Measurements from ENCODE around the gene CLTCL1. TPM values are rescaled to one million over a fixed set of nuclear protein-coding genes. Genes with fewer than 3 reads are reported as not detected.

Gene CLTCL1
- total and polyA plus RNA-seq, 2 experiments from 2014 or later, result 6.6 to 15.1 TPM

DNA sequence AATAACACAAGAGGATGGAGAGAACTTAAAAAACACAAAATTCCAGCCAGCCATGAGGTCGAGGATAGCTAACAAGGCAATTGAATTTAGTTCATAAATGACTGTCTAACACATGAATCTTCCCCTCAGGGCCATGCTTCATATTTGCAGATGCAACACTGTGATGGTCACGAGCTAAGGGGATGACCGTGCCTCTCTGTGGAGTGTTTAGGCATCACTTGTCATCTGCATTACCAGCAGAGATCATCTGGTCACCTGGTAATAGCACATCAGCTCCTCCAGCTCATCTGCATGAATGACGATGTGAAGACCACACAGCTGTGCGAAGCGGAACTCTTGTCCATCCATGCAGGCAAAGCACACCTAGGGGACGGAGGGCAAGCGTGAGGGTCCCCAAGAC, 92.0 kb downstream of the CLTCL1 start (continued):
- TF ChIP-seq, protein P1, sequence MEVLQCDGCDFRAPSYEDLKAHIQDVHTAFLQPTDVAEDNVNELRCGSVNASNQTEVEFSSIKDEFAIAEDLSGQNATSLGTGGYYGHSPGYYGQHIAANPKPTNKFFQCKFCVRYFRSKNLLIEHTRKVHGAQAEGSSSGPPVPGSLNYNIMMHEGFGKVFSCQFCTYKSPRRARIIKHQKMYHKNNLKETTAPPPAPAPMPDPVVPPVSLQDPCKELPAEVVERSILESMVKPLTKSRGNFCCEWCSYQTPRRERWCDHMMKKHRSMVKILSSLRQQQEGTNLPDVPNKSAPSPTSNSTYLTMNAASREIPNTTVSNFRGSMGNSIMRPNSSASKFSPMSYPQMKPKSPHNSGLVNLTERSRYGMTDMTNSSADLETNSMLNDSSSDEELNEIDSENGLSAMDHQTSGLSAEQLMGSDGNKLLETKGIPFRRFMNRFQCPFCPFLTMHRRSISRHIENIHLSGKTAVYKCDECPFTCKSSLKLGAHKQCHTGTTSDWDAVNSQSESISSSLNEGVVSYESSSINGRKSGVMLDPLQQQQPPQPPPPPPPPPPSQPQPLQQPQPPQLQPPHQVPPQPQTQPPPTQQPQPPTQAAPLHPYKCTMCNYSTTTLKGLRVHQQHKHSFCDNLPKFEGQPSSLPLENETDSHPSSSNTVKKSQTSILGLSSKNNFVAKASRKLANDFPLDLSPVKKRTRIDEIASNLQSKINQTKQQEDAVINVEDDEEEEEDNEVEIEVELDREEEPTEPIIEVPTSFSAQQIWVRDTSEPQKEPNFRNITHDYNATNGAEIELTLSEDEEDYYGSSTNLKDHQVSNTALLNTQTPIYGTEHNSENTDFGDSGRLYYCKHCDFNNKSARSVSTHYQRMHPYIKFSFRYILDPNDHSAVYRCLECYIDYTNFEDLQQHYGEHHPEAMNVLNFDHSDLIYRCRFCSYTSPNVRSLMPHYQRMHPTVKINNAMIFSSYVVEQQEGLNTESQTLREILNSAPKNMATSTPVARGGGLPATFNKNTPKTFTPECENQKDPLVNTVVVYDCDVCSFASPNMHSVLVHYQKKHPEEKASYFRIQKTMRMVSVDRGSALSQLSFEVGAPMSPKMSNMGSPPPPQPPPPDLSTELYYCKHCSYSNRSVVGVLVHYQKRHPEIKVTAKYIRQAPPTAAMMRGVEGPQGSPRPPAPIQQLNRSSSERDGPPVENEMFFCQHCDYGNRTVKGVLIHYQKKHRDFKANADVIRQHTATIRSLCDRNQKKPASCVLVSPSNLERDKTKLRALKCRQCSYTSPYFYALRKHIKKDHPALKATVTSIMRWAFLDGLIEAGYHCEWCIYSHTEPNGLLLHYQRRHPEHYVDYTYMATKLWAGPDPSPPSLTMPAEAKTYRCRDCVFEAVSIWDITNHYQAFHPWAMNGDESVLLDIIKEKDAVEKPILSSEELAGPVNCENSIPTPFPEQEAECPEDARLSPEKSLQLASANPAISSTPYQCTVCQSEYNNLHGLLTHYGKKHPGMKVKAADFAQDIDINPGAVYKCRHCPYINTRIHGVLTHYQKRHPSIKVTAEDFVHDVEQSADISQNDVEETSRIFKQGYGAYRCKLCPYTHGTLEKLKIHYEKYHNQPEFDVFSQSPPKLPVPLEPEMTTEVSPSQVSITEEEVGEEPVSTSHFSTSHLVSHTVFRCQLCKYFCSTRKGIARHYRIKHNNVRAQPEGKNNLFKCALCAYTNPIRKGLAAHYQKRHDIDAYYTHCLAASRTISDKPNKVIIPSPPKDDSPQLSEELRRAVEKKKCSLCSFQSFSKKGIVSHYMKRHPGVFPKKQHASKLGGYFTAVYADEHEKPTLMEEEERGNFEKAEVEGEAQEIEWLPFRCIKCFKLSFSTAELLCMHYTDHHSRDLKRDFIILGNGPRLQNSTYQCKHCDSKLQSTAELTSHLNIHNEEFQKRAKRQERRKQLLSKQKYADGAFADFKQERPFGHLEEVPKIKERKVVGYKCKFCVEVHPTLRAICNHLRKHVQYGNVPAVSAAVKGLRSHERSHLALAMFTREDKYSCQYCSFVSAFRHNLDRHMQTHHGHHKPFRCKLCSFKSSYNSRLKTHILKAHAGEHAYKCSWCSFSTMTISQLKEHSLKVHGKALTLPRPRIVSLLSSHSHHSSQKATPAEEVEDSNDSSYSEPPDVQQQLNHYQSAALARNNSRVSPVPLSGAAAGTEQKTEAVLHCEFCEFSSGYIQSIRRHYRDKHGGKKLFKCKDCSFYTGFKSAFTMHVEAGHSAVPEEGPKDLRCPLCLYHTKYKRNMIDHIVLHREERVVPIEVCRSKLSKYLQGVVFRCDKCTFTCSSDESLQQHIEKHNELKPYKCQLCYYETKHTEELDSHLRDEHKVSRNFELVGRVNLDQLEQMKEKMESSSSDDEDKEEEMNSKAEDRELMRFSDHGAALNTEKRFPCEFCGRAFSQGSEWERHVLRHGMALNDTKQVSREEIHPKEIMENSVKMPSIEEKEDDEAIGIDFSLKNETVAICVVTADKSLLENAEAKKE (CRISPR knock-in tag; IDR thresholded peaks at IDR 0.05), result no peak
- TF ChIP-seq, protein P2, sequence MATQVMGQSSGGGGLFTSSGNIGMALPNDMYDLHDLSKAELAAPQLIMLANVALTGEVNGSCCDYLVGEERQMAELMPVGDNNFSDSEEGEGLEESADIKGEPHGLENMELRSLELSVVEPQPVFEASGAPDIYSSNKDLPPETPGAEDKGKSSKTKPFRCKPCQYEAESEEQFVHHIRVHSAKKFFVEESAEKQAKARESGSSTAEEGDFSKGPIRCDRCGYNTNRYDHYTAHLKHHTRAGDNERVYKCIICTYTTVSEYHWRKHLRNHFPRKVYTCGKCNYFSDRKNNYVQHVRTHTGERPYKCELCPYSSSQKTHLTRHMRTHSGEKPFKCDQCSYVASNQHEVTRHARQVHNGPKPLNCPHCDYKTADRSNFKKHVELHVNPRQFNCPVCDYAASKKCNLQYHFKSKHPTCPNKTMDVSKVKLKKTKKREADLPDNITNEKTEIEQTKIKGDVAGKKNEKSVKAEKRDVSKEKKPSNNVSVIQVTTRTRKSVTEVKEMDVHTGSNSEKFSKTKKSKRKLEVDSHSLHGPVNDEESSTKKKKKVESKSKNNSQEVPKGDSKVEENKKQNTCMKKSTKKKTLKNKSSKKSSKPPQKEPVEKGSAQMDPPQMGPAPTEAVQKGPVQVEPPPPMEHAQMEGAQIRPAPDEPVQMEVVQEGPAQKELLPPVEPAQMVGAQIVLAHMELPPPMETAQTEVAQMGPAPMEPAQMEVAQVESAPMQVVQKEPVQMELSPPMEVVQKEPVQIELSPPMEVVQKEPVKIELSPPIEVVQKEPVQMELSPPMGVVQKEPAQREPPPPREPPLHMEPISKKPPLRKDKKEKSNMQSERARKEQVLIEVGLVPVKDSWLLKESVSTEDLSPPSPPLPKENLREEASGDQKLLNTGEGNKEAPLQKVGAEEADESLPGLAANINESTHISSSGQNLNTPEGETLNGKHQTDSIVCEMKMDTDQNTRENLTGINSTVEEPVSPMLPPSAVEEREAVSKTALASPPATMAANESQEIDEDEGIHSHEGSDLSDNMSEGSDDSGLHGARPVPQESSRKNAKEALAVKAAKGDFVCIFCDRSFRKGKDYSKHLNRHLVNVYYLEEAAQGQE (IDR thresholded peaks at IDR 0.05; ENCODE audit: unreplicated experiment), result no peak
- TF ChIP-seq POLR2AphosphoS5 (IDR thresholded peaks at IDR 0.05; ENCODE audit: low read depth) (no peak), STAT1 (IDR thresholded peaks at IDR 0.05; ENCODE audit: unreplicated experiment) (no peak), CREB1 (CRISPR knock-in tag; IDR thresholded peaks at IDR 0.05; ENCODE audit: low read depth) (no peak), ZNF114 (CRISPR knock-in tag; IDR thresholded peaks at IDR 0.05) (no peak), EZH2phosphoT487 (IDR thresholded peaks at IDR 0.05; ENCODE audit: unreplicated experiment) (no peak), ZNF331 (CRISPR knock-in tag; IDR thresholded peaks at IDR 0.05; ENCODE audit: low read depth) (no peak), NANOG (IDR thresholded peaks at IDR 0.05; ENCODE audit: borderline replicate concordance) (no peak), JUNB (IDR thresholded peaks at IDR 0.05; ENCODE audit: unreplicated experiment) (no peak)

Measured in GM23338 (cell line).